ENCODE results near the gene COQ6.

- TF ChIP-seq, protein P1, sequence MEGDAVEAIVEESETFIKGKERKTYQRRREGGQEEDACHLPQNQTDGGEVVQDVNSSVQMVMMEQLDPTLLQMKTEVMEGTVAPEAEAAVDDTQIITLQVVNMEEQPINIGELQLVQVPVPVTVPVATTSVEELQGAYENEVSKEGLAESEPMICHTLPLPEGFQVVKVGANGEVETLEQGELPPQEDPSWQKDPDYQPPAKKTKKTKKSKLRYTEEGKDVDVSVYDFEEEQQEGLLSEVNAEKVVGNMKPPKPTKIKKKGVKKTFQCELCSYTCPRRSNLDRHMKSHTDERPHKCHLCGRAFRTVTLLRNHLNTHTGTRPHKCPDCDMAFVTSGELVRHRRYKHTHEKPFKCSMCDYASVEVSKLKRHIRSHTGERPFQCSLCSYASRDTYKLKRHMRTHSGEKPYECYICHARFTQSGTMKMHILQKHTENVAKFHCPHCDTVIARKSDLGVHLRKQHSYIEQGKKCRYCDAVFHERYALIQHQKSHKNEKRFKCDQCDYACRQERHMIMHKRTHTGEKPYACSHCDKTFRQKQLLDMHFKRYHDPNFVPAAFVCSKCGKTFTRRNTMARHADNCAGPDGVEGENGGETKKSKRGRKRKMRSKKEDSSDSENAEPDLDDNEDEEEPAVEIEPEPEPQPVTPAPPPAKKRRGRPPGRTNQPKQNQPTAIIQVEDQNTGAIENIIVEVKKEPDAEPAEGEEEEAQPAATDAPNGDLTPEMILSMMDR (conservative IDR thresholded peaks at IDR 0.05; ENCODE audit: low read length) = no peak
- TF ChIP-seq EZH2phosphoT487 (IDR thresholded peaks at IDR 0.05; ENCODE audit: borderline replicate concordance) = no peak
Observed at GRCh38 chr14:73997108-73997943, 47.2 kb downstream of the COQ6 start.
